Measurements from ENCODE around the gene ARFGEF2.
A peak's percentile ranks its signal among the peaks of the same experiment; 100 is the strongest.

GRCh38 chr20:49046087-49046900, 124.8 kb downstream of the ARFGEF2 start, which contains the start of gene CSE1L:
- TF ChIP-seq CTCF (IDR thresholded peaks at IDR 0.05) = peak in 1 of 4 donors; percentile 43
- peak; percentile 84 for TF ChIP-seq POLR2A (IDR thresholded peaks at IDR 0.05)
